Thoracic aorta (tissue), 2 donors: Measurements from ENCODE around the gene ARHGAP5. TPM values are rescaled to one million over a fixed set of nuclear protein-coding genes. Genes with fewer than 3 reads are reported as not detected.

ENCODE experiments used
- ATAC-seq: fragments of 150-250 bp; one replicate; pipeline ENCODE4 v1.8.0; 2017; ENCODE audit warnings: low read depth; ENCODE audit not compliant: insufficient number of reproducible peaks, low FRiP score
- DNase-seq: peaks from one replicate; pipeline ENCODE4 v3.0.0-alpha.2; 2020; ENCODE audit warnings: low spot score
- H3K27ac ChIP-seq, 2 donors: fragments of 200-600 bp; sonication (generic); 1 replicate in 1 of 2; 2 replicates in 1 of 2; pipeline ENCODE4 v1.5.1; 2016; ENCODE audit warnings: mild to moderate bottlenecking in 2 of 2, moderate library complexity in 2 of 2
- H3K27me3 ChIP-seq: fragments of 200-600 bp; sonication (generic); replicated peaks from 2 replicates; pipeline ENCODE4 v1.6.0; 2016; ENCODE audit warnings: mild to moderate bottlenecking; ENCODE audit not compliant: insufficient read depth
- H3K36me3 ChIP-seq: fragments of 200-600 bp; sonication (generic); one replicate; pipeline ENCODE4 v1.5.1; 2016
- H3K4me1 ChIP-seq, 2 donors: fragments of 200-600 bp; sonication (generic); 1 replicate in 1 of 2; 2 replicates in 1 of 2; pipeline versions ENCODE4 v1.5.1 to v1.6.0; 2016; ENCODE audit warnings: low read depth in 2 of 2, mild to moderate bottlenecking in 1 of 2; ENCODE audit not compliant: control insufficient read depth in 1 of 2
- H3K4me3 ChIP-seq: fragments of 200-600 bp; sonication (generic); 2 replicates; pipeline ENCODE4 v1.5.1; 2016; ENCODE audit warnings: mild to moderate bottlenecking
- H3K9me3 ChIP-seq: fragments of 200-600 bp; sonication (generic); 2 replicates; pipeline ENCODE4 v1.5.1; 2016
- CTCF ChIP-seq: fragments of 200-600 bp; sonication (generic); IDR thresholded peaks from one replicate; pipeline ENCODE4 v1.5.1; 2019; ENCODE audit warnings: antibody characterized with exemption
- total RNA-seq, 2 donors: library from RNA; depleted of rRNA; stranded (reverse); fragments of >200 nt; gene quantifications; one replicate each; pipeline versions ENCODE4 v1.1.0 to v1.2.3, GENCODE V29; 2016

The ARHGAP5 gene
- total RNA-seq, 2 donors from 2014 or later = 77.7 to 93.3 TPM

- no peak overlapping the region for H3K27ac ChIP-seq
- peaks cover 4% of the 10 kb centered on the region for H3K9me3 ChIP-seq
- H3K4me3 ChIP-seq = no peak overlapping the region
- TF ChIP-seq CTCF = no peak
- H3K36me3 ChIP-seq = no peaks in the 10 kb centered on the region
- H3K27me3 ChIP-seq = no peaks in the 10 kb centered on the region
- H3K4me1 ChIP-seq = no peaks in the 10 kb centered on the region
- DNase-seq = no peak
- no peak for ATAC-seq
Observed at GRCh38 chr14:32183151-32184058, 106.3 kb downstream of the ARHGAP5 start.

DNA sequence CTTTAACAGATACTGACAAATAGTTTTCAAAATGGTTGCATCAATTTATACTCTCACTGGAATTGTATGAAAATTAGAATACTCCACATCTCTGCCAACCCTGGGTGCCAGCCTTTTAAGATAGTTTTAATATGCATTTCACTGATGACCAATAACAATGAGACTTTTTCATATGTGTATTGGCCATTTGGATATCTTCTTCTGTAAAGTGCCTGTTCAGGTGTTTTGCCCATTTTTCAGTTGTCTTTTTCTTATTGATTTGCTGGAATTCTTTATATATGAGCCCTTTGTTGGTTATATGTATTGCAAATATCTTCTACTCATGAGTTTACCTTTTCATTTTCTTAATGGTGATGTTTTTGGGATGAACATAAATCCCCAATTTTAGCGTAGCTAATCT, 108.0 kb downstream of the ARHGAP5 start:
- no peaks in the 10 kb centered on the region for H3K27me3 ChIP-seq
- no peak for TF ChIP-seq CTCF
- ATAC-seq = no peak

DNA sequence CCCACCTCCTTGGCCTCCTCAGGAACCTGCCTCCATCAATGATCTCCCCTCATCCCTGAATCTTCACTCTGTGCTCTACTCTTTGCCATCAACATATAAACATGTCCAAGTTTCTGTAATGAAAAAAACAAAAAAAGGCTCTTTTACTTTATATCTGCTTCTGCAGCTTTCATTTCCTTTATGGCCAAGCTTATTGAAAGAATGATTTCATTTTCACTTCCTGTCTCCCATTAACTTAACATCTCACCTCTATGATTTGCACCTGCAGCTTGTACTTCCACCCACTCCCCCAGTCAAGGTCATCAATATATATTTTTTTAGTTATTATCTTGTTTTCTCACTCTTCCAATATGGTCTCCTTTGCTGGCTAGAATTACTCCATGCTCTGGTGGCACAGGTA, 109.1 kb downstream of the ARHGAP5 start:
- no peak overlapping the region for H3K4me3 ChIP-seq
- no peaks in the 10 kb centered on the region for H3K4me1 ChIP-seq
- H3K27ac ChIP-seq = no peak overlapping the region
- no peak for ATAC-seq
- no peaks in the 10 kb centered on the region for H3K27me3 ChIP-seq
- no peak for TF ChIP-seq CTCF
- DNase-seq = no peak
- H3K36me3 ChIP-seq = no peaks in the 10 kb centered on the region
- peaks cover 4% of the 10 kb centered on the region for H3K9me3 ChIP-seq

More for the DNA sequence above, 108.0 kb downstream of the ARHGAP5 start:
- H3K4me3 ChIP-seq = no peak overlapping the region
- DNase-seq = no peak
- no peaks in the 10 kb centered on the region for H3K36me3 ChIP-seq
- H3K27ac ChIP-seq = no peak overlapping the region
- peaks cover 4% of the 10 kb centered on the region for H3K9me3 ChIP-seq
- no peaks in the 10 kb centered on the region for H3K4me1 ChIP-seq

GRCh38 chr14:32189811-32190210, 112.7 kb downstream of the ARHGAP5 start:
- no peaks in the 10 kb centered on the region for H3K27me3 ChIP-seq
- peaks cover 4% of the 10 kb centered on the region for H3K9me3 ChIP-seq
- H3K36me3 ChIP-seq = no peaks in the 10 kb centered on the region
- H3K4me3 ChIP-seq = no peak overlapping the region
- no peaks in the 10 kb centered on the region for H3K4me1 ChIP-seq
- ATAC-seq = no peak
- DNase-seq = no peak
- no peak overlapping the region for H3K27ac ChIP-seq
- no peak for TF ChIP-seq CTCF

DNA sequence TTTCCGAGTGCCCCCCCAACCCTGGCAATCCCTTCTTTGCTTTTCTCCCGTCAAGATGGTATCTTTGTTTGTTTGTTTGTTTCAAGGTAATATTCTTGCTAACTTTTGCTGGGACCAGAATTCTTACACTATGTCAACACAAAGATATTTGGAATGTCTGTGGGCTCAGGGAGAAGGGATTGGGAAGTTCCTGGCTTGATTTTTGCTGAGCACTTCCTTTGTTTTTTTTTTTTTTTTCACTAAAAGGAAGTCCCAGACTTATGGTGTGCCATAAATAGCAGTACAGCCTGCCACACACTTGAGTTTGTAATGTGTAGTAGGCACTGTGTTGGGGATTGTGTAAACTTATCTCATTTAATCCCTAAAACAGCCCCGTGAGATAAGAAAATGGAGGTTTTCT, 113.6 kb downstream of the ARHGAP5 start:
- no peak for TF ChIP-seq CTCF
- Histone ChIP-seq H3K36me3 (no peaks in the 10 kb centered on the region), H3K4me1 (no peaks in the 10 kb centered on the region), H3K4me3 (no peak overlapping the region), H3K27ac (no peak overlapping the region), H3K27me3 (no peaks in the 10 kb centered on the region), H3K9me3 (no peaks in the 10 kb centered on the region)
- ATAC-seq (no peak), DNase-seq (no peak)
